Neuronal stem cell (in vitro differentiated cells): Measurements from ENCODE around the gene CYB5RL.

Experiments
- DNase-seq: peaks from one replicate; pipeline ENCODE4 v3.0.0-alpha.2; 2013; ENCODE audit warnings: low spot score
- H2AFZ ChIP-seq: one replicate; pipeline ENCODE4 v1.6.1; 2013; ENCODE audit warnings: mild to moderate bottlenecking, low read length, inconsistent platforms
- H2AK5ac ChIP-seq: 2 replicates; pipeline ENCODE4 v1.6.1; 2013; ENCODE audit warnings: low read depth, mild to moderate bottlenecking, inconsistent platforms, low read length, moderate library complexity, mixed read lengths
- H2BK120ac ChIP-seq: 2 replicates; pipeline ENCODE4 v1.6.1; 2013; ENCODE audit warnings: low read depth, mild to moderate bottlenecking, inconsistent platforms, low read length, moderate library complexity, mixed read lengths
- H2BK12ac ChIP-seq: one replicate; pipeline ENCODE4 v1.6.1; 2013; ENCODE audit warnings: low read length, inconsistent platforms
- H2BK15ac ChIP-seq: 2 replicates; pipeline ENCODE4 v1.6.1; 2013; ENCODE audit warnings: mild to moderate bottlenecking, low read length, inconsistent platforms, mixed read lengths
- H2BK5ac ChIP-seq: one replicate; pipeline ENCODE4 v1.6.1; 2013; ENCODE audit warnings: inconsistent platforms, mild to moderate bottlenecking, low read length, moderate library complexity
- H3K14ac ChIP-seq: one replicate; pipeline ENCODE4 v1.6.1; 2013; ENCODE audit warnings: low read length, inconsistent platforms
- H3K18ac ChIP-seq: 2 replicates; pipeline ENCODE4 v1.6.1; 2013; ENCODE audit warnings: low read length, inconsistent platforms
- H3K23ac ChIP-seq: 2 replicates; pipeline ENCODE4 v1.6.1; 2013; ENCODE audit warnings: low read depth, mild to moderate bottlenecking, mixed read lengths, low read length, inconsistent platforms; ENCODE audit not compliant: poor library complexity
- H3K27ac ChIP-seq: replicated peaks from 3 replicates; pipeline ENCODE4 v1.5.1; 2013; ENCODE audit warnings: low read length, inconsistent platforms
- H3K27me3 ChIP-seq, 3 experiments: 2 replicates each; pipeline ENCODE4 v1.6.1; 2013; ENCODE audit warnings: low read length in 3 of 3, mild to moderate bottlenecking in 2 of 3, inconsistent platforms in 1 of 3, low read depth in 1 of 3, mixed read lengths in 1 of 3, moderate library complexity in 1 of 3; ENCODE audit not compliant: control insufficient read depth in 3 of 3, insufficient read depth in 3 of 3
- H3K36me3 ChIP-seq, 2 donors: replicated peaks in 1 of 2; 2 replicates each; pipeline ENCODE4 v1.6.1; 2013; ENCODE audit warnings: low read length in 2 of 2; ENCODE audit not compliant: control insufficient read depth in 2 of 2, insufficient read depth in 2 of 2
- H3K4ac ChIP-seq: 2 replicates; pipeline ENCODE4 v1.6.1; 2013; ENCODE audit warnings: inconsistent platforms, mild to moderate bottlenecking, low read length, moderate library complexity
- H3K4me1 ChIP-seq, 2 donors: 1 replicate in 1 of 2; 2 replicates in 1 of 2; pipeline ENCODE4 v1.6.1; 2013; ENCODE audit warnings: low read length in 2 of 2, low read depth in 1 of 2; ENCODE audit not compliant: control insufficient read depth in 2 of 2, insufficient read depth in 1 of 2
- H3K4me2 ChIP-seq: one replicate; pipeline ENCODE4 v1.6.1; 2013; ENCODE audit warnings: mild to moderate bottlenecking, low read length, inconsistent platforms; ENCODE audit not compliant: insufficient read depth, poor library complexity, severe bottlenecking
- H3K4me3 ChIP-seq, 2 donors: 2 replicates each; pipeline ENCODE4 v1.5.1; 2013; ENCODE audit warnings: low read length in 2 of 2, mild to moderate bottlenecking in 2 of 2, inconsistent platforms in 1 of 2, moderate library complexity in 1 of 2
- H3K79me1 ChIP-seq: one replicate; pipeline ENCODE4 v1.6.1; 2013; ENCODE audit warnings: low read depth, mild to moderate bottlenecking, inconsistent platforms, low read length, moderate library complexity
- H3K9ac ChIP-seq: one replicate; pipeline ENCODE4 v1.6.1; 2013; ENCODE audit warnings: mild to moderate bottlenecking, low read depth, low read length, inconsistent platforms; ENCODE audit not compliant: poor library complexity
- H3K9me3 ChIP-seq, 2 donors: replicated peaks in 1 of 2; 2 replicates each; pipeline versions ENCODE3 to v1.6.1; 2013; ENCODE audit warnings: low read length in 2 of 2, mild to moderate bottlenecking in 2 of 2, inconsistent platforms in 1 of 2, low read depth in 1 of 2, mixed read lengths in 1 of 2, moderate library complexity in 1 of 2; ENCODE audit not compliant: control insufficient read depth in 2 of 2, insufficient read depth in 1 of 2
- H4K8ac ChIP-seq: one replicate; pipeline ENCODE4 v1.6.1; 2013; ENCODE audit warnings: low read depth, mild to moderate bottlenecking, inconsistent platforms, low read length, moderate library complexity
- H4K91ac ChIP-seq: one replicate; pipeline ENCODE4 v1.6.1; 2013; ENCODE audit warnings: low read length, low read depth, mild to moderate bottlenecking, inconsistent platforms; ENCODE audit not compliant: poor library complexity
- WGBS, 2 donors: extraction: QIAGEN DNeasy Blood & Tissue Kit; methylation state at CpG; one replicate each; pipeline ENCODE4 v1.1.7; 2013; ENCODE audit warnings: missing lambda C conversion rate in 2 of 2, mixed read lengths in 1 of 2; ENCODE audit not compliant: insufficient read length in 2 of 2, insufficient replicate concordance in 1 of 2; ENCODE audit errors: extremely low coverage in 2 of 2; 5-methylcytosine and 5-hydroxymethylcytosine counted together

Gene CYB5RL

DNA sequence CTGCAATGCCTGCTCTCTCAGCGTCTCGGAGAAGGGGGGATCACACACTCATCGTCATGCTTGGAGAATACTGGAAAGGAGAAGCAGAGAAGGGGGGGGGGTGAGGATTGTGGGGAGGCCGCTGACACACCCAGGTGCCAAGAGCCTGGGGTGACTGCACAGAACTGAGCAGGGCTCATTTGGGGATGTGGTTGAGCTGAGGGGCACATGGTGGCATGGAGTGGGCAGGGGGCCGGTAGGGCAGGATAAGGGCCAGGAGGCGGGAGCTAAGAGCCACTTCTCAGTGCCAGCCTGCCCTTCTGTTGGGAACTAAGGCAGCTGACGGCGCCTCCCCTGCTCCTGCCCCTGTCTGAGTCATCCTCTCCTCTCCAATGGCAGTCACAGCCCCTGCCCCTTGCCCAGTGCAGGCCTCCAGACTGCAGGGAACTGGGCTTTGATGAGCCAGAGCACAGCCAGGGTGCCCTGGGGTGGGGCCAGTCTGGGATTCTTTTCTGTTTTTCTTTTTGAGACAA is 27.3 kb upstream of the CYB5RL start:
- Histone ChIP-seq H4K91ac (no peak overlapping the region), H3K9ac (no peak overlapping the region), H2AFZ (no peak overlapping the region), H3K14ac (peak overlapping the region; percentile 40), H3K79me1 (no peaks in the 10 kb centered on the region), H2BK12ac (peak overlapping the region; percentile 26), H3K36me3 (peaks cover 1 to 78% of the 10 kb centered on the region in 2 donors), H3K4me1 (peaks cover 11 to 20% of the 10 kb centered on the region in 2 donors), H3K18ac (peak overlapping the region; percentile 64), H2BK120ac (no peak overlapping the region), H3K4me2 (no peak overlapping the region), H3K23ac (peak overlapping the region; percentile 39), H2AK5ac (no peak overlapping the region), H3K9me3 (no peaks in the 10 kb centered on the region), H2BK15ac (no peak overlapping the region), H3K27ac (no peak overlapping the region), H3K4ac (no peak overlapping the region), H4K8ac (no peak overlapping the region), H3K4me3 (no peak overlapping the region), H2BK5ac (no peak overlapping the region), H3K27me3 (no peaks in the 10 kb centered on the region)
- DNase-seq = no peak
- WGBS, 2 donors = no CpG with 5 or more reads among the region's 8 CpGs

DNA sequence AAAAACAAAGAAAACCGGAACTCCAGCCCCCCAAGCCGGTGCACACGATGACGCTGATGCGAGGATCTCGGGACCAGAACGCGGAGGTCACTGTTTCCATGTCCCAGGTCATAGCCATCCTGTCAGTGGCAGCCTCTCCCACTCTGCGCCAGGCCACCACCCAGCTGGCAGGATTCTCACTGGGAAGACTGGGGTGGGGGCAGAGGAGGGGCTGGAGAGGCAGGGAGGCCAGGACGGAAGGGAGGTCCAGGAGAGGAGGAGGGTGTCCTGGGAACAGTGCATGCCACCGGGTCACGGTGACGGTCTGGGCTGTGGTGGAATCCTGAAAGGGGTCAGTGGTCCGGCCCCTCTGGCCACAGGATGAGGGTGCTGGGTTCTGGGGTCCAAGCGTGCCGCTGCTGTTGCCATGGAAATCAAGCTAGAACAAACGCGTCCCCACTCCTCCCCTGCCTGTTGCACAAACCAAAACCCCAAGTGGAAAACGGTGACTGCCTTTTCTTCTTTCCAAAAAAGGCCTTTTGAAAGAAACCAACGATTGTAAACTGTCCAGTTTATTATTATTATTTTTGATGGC is 26.2 kb upstream of the CYB5RL start:
- Histone ChIP-seq H3K18ac (peak overlapping the region; percentile 6), H3K79me1 (no peaks in the 10 kb centered on the region), H3K9me3 (no peaks in the 10 kb centered on the region), H4K91ac (no peak overlapping the region), H3K27me3 (no peaks in the 10 kb centered on the region), H2AK5ac (no peak overlapping the region), H2BK5ac (no peak overlapping the region), H2BK15ac (no peak overlapping the region), H3K23ac (peak overlapping the region; percentile 11), H3K9ac (no peak overlapping the region), H2BK12ac (no peak overlapping the region), H4K8ac (no peak overlapping the region), H3K4me2 (no peak overlapping the region), H3K36me3 (peaks cover 3 to 78% of the 10 kb centered on the region in 2 donors), H3K27ac (no peak overlapping the region), H2AFZ (no peak overlapping the region), H3K4ac (no peak overlapping the region), H2BK120ac (no peak overlapping the region), H3K4me3 (no peak overlapping the region), H3K4me1 (peaks cover 11 to 20% of the 10 kb centered on the region in 2 donors), H3K14ac (no peak overlapping the region)
- WGBS, 2 donors = no CpG with 5 or more reads among the region's 20 CpGs
- no peak for DNase-seq

DNA sequence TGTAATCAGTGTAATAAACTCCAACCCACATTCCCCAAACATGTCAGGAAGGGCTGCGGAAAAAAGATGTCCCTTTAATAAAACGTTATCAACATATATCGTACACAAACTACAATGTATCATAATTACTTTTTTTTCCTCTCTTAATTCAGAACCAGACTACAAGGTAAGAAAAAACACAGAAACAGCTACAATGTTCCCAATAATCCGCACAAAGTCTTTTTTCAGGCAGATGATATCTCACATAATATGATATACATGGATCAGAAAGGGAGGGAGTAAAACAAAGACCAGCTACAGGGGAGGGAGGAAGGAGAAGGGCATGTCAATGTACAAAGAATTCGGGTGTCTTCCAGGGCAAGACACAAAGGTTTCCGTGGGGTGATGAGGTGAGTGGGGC is 25.5 kb upstream of the CYB5RL start:
- Histone ChIP-seq H3K23ac (no peak overlapping the region), H4K8ac (no peak overlapping the region), H3K27me3 (no peaks in the 10 kb centered on the region), H3K4me1 (peaks cover 11 to 20% of the 10 kb centered on the region in 2 donors), H2BK12ac (no peak overlapping the region), H2AFZ (no peak overlapping the region), H3K9me3 (no peaks in the 10 kb centered on the region), H3K18ac (no peak overlapping the region), H3K4me2 (no peak overlapping the region), H2BK120ac (no peak overlapping the region), H2AK5ac (no peak overlapping the region), H4K91ac (no peak overlapping the region), H3K79me1 (no peaks in the 10 kb centered on the region), H3K27ac (no peak overlapping the region), H3K9ac (no peak overlapping the region), H3K4me3 (no peak overlapping the region), H3K14ac (no peak overlapping the region), H3K36me3 (peaks cover 3 to 77% of the 10 kb centered on the region in 2 donors), H3K4ac (no peak overlapping the region), H2BK15ac (no peak overlapping the region), H2BK5ac (no peak overlapping the region)
- no peak for DNase-seq
- WGBS, 2 donors = 100% methylated on average over 2 of the region's 6 CpGs

DNA sequence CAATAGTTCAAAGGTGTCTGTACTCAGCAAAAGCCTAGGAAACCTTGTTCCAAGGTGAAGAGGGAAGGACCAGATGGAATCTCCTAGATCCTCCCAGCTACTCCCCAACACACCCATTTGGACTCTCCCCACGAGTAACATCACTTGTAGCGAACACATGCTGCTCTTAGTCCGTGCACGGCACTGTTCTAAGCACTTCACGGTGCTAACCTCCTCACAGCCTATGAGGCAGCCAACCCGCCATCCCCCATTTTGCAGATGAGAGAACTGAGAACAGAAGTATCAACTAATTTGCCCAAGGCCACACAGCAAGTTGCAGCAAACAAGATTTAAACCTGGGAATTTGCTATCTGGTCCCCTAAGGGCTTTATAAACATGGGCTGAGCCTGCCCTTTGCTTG is 24.4 kb upstream of the CYB5RL start:
- Histone ChIP-seq H3K4me3 (no peak overlapping the region), H3K36me3 (peaks cover 3 to 76% of the 10 kb centered on the region in 2 donors), H2AK5ac (no peak overlapping the region), H3K4me1 (peaks cover 11 to 15% of the 10 kb centered on the region in 2 donors), H3K9ac (no peak overlapping the region), H4K8ac (no peak overlapping the region), H4K91ac (no peak overlapping the region), H3K18ac (no peak overlapping the region), H3K79me1 (no peaks in the 10 kb centered on the region), H3K27ac (no peak overlapping the region), H2BK120ac (no peak overlapping the region), H2BK5ac (no peak overlapping the region), H2BK12ac (no peak overlapping the region), H2AFZ (no peak overlapping the region), H3K9me3 (no peaks in the 10 kb centered on the region), H3K23ac (no peak overlapping the region), H3K14ac (no peak overlapping the region), H3K4me2 (no peak overlapping the region), H2BK15ac (no peak overlapping the region), H3K4ac (no peak overlapping the region), H3K27me3 (no peaks in the 10 kb centered on the region)
- DNase-seq = no peak
- WGBS, 2 donors = no CpG with 5 or more reads among the region's 6 CpGs
